ENCODE data around the gene MAP4K4. TPM values are rescaled to one million over a fixed set of nuclear protein-coding genes. Genes with fewer than 3 reads are reported as not detected.

Gene MAP4K4
- total RNA-seq, 4 donors from 2014 or later, result 79.3 to 104 (median 95.0) TPM

DNA sequence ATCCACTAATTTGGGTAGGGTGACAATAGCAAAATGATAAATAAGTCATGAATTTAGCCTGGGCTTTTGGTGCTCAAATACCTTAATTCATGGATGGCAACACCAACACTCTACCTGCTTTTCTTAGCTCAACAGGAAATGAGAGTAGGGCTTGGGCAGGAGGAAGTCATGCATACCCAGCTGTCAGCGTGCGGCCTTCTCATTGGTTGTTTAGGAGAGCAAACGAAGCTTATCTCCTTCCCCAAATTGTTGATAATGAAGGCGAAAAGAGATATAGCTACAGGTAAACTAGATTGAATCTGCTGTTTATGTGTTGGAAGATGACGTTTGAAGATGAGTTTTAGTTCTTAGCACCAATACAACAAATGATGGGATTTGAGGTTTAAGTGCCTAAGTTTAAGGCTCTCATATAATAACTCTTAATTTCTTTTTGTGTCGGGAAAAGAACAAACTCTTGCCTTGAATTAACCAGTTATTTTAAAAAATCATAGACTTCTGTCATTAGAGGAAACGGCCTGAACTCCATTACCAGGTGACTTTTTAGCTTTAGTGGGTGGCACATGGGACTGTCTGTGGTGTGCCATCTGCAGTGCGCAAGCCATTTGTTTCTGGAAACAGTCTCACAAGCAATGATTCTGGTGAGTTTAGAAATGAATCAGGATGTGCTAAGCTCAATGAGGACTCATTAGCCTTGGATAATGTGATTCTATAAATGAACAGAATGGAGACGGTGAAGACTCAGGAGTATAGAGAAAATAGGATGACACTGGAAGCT is 19.8 kb downstream of the MAP4K4 start:
- TF ChIP-seq, protein P1, sequence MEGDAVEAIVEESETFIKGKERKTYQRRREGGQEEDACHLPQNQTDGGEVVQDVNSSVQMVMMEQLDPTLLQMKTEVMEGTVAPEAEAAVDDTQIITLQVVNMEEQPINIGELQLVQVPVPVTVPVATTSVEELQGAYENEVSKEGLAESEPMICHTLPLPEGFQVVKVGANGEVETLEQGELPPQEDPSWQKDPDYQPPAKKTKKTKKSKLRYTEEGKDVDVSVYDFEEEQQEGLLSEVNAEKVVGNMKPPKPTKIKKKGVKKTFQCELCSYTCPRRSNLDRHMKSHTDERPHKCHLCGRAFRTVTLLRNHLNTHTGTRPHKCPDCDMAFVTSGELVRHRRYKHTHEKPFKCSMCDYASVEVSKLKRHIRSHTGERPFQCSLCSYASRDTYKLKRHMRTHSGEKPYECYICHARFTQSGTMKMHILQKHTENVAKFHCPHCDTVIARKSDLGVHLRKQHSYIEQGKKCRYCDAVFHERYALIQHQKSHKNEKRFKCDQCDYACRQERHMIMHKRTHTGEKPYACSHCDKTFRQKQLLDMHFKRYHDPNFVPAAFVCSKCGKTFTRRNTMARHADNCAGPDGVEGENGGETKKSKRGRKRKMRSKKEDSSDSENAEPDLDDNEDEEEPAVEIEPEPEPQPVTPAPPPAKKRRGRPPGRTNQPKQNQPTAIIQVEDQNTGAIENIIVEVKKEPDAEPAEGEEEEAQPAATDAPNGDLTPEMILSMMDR (IDR thresholded peaks at IDR 0.05; ENCODE audit: low read depth), result no peak

DNA sequence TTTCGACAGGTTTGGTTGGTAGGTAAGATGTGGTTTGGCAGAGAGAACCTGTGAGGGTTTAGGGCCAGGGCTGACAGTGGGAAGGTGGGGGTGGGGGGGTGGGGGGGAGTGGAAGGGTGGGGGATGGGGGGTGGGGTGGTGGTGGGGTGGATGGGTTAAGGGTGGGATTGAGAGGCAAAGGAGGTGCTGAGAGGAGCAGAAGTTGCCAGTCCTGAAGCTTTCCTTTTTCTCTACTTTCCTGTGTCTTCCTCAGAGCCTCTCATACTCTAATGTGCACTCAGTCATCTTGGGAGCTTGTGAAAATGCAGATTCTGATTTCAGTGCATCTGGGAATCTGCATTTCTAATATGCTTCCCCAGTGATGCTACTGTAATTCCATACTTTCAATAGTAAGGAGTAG is 21.0 kb downstream of the MAP4K4 start:
- TF ChIP-seq, protein P1 (IDR thresholded peaks at IDR 0.05; ENCODE audit: low read depth), result no peak

DNA sequence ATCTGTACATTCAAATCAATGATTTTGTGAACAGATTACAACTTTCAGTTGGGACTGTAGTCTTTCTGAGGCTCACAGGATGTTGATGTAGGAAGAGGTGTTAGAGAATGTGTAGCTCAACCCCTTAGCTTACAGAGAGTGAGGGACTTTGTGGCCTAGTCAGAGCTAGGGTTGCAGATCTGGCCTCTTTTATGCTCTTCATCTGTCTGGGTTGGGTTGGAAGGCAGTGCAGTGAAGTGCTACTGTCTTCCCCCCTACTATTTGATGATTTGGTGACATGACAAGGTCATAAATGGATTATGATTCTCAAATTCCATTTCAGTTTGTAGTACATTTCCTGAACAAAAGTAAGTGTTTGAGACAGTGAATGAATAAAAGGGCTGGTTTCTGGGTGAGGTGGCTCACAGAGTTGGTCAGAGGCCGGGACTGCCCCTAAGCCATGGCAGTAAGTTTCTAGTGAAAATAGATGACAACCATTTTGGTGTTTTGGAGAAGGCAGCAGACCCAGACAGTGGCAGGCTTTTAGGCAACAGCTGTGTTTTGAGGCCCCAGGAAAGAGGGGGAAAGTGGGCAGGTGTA is 21.6 kb downstream of the MAP4K4 start:
- TF ChIP-seq, protein P1 (IDR thresholded peaks at IDR 0.05; ENCODE audit: low read depth), result no peak

DNA sequence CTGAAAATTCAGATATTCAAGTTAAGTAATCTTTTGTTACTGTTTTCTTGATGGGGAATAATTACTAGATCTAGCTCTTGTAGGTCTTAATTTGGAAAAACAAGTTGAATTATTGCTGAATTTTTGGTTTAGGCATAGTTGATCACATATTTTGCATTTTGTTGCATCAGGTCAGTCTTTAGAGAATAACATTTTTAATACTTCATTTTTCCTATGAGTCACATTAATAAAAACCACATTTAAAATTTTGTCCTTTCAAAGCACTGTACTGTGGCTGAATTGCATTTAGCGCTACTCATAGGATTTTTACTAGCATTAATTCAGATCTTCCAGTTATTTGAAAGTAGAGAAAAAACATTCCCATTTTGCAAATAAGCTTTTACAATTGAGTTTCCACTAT is 23.2 kb downstream of the MAP4K4 start:
- TF ChIP-seq, protein P1 (IDR thresholded peaks at IDR 0.05; ENCODE audit: low read depth), result no peak

DNA sequence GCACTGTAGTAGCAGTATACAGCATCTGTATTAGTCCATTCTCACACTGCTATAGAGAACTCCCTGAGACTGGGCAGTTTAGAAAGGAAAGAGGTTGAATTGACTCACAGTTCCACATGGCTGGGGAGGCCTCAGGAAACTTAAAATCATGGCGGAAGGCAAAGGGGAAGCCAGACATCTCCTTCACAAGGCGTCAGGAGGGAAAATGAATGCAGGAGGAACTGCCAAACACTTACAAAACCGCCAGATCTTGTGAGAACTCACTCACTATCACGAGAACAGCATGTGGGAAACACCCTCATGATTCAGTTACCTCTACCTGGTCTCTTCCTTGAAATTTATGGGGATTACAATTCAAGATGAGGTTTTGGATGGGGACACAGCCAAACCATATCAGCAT is 25.4 kb downstream of the MAP4K4 start:
- TF ChIP-seq, protein P1 (IDR thresholded peaks at IDR 0.05; ENCODE audit: low read depth), result no peak

DNA sequence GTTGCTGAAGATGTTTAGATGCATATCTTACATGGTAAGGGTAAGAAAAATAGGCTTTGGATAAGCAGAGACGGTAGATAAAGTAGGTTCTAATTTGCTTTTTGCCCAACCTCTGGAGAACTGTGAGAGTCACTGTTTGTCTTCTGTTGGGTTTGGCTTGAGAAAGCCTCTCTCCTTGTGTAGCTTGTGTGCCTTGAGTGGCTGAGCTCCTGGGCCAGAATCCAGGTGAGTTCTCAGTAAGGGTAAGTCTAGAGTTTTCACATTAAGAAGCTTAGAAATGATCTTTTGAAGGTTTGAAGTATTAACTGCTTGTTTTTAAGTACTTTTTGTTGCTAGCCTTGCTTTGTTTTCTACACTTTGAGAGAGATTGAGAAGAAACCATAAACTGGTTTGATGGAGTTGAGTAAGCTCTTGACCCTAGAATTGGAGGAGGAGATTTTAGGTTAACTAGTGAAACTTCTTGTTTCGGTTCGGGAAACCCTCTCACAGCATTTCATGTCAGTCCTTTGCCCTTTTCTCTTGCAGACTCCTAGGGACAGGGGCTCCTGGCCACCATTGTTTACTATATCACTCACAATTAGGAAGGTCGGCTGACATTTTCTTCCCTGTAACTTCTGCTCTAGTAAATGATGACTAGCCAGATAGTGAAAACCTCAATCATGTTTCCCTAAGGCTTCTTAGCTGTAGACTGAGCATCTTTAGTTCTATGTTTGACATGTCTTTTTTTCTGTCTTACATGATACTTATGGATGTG is 26.0 kb downstream of the MAP4K4 start:
- TF ChIP-seq, protein P1 (IDR thresholded peaks at IDR 0.05; ENCODE audit: low read depth), result no peak

DNA sequence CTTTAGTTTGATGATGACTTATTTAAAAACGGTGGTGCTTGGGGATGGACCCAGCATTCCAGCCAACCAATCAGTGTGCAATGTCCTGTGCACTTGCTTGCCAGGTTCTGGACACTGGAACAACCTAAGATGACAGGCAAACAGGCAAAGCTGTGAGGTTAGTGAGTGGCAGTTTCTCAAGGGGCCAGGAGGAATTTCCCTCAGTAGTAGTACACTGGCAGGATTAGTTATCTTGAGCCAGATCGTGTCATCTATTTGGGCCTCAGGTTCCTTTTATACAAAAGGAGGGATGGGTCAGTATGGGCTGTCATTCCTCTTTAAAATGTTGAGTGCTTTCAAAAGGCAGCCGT is 26.6 kb downstream of the MAP4K4 start:
- TF ChIP-seq, protein P1 (IDR thresholded peaks at IDR 0.05; ENCODE audit: low read depth), result no peak

Data from subcutaneous adipose tissue (tissue), 4 donors.